HG03575 (cell line): ENCODE measurements around the gene JAKMIP3.

Source experiments
- ATAC-seq: cut with Tn5 transposase; IDR thresholded peaks from one replicate; pipeline ENCODE4 v1.9.1; 2021; ENCODE audit not compliant: unreplicated experiment, insufficient number of reproducible peaks, low FRiP score; ENCODE audit errors: extremely low read depth

Gene JAKMIP3

GRCh38 chr10:132041340-132041739, 24.4 kb upstream of the JAKMIP3 start:
- ATAC-seq: no peak

- no peak for ATAC-seq
Measured at GRCh38 chr10:132043861-132044695, 21.7 kb upstream of the JAKMIP3 start.

GRCh38 chr10:132044803-132045202, 20.9 kb upstream of the JAKMIP3 start:
- ATAC-seq: no peak

- no peak for ATAC-seq
Measured at GRCh38 chr10:132045324-132045723, 20.4 kb upstream of the JAKMIP3 start.

GRCh38 chr10:132047575-132048293, 18.0 kb upstream of the JAKMIP3 start:
- no peak for ATAC-seq

- no peak for ATAC-seq
Measured at GRCh38 chr10:132048294-132048667, 17.5 kb upstream of the JAKMIP3 start.

GRCh38 chr10:132050191-132050590, 15.6 kb upstream of the JAKMIP3 start:
- no peak for ATAC-seq

GRCh38 chr10:132052124-132052523, 13.6 kb upstream of the JAKMIP3 start:
- no peak for ATAC-seq

- ATAC-seq: no peak
Measured at GRCh38 chr10:132054564-132054963, 11.2 kb upstream of the JAKMIP3 start.

- no peak for ATAC-seq
Measured at GRCh38 chr10:132055616-132056015, 10.1 kb upstream of the JAKMIP3 start.

GRCh38 chr10:132056663-132057062, 9.1 kb upstream of the JAKMIP3 start:
- no peak for ATAC-seq

- ATAC-seq: no peak
Measured at GRCh38 chr10:132057191-132057681, 8.5 kb upstream of the JAKMIP3 start.

- no peak for ATAC-seq
Measured at GRCh38 chr10:132058111-132058745, 7.5 kb upstream of the JAKMIP3 start.

- no peak for ATAC-seq
Measured at GRCh38 chr10:132058793-132059759, 6.7 kb upstream of the JAKMIP3 start.

GRCh38 chr10:132059760-132060508, 5.8 kb upstream of the JAKMIP3 start:
- no peak for ATAC-seq

GRCh38 chr10:132061030-132061429, 4.7 kb upstream of the JAKMIP3 start:
- no peak for ATAC-seq

GRCh38 chr10:132061465-132061864, 4.3 kb upstream of the JAKMIP3 start:
- ATAC-seq: no peak

GRCh38 chr10:132062116-132062515, 3.6 kb upstream of the JAKMIP3 start:
- ATAC-seq: no peak
